PC-9 (cell line): Measurements from ENCODE around the gene ELAPOR1. TPM values are rescaled to one million over a fixed set of nuclear protein-coding genes. Genes with fewer than 3 reads are reported as not detected.
A peak's percentile ranks its signal among the peaks of the same experiment; 100 is the strongest.

Experiments
- BruUV-seq: library from RNA; stranded (reverse); fragments of 400-500 nt; replicated peaks from 2 replicates; lab custom pipeline; 2021; lab: Mats Ljungman, UMichigan
- CTCF ChIA-PET: fragments of 300-600 bp; sonication (Branson Sonifier 250); formaldehyde crosslinking; loops from one replicate; lab custom pipeline; 2022; ENCODE audit warnings: antibody characterized with exemption; lab: Charles Lee
- POLR2A ChIA-PET: fragments of 300-600 bp; sonication (Branson Sonifier 250); formaldehyde crosslinking; loops from one replicate; lab custom pipeline; 2022; ENCODE audit warnings: antibody characterized with exemption; ENCODE audit not compliant: unreplicated experiment; lab: Charles Lee
- DNase-seq, 2 experiments: peaks; one replicate each; pipeline versions ENCODE4 v3.0.0 to v3.0.0-alpha.2; 2015 to 2022; ENCODE audit warnings: mixed read lengths in 1 of 2
- H2AFZ ChIP-seq: fragments of 200-600 bp; sonication (generic); 2 replicates; pipeline ENCODE4 v1.8.1; 2017; ENCODE audit warnings: antibody characterized with exemption
- H3F3A ChIP-seq: fragments of 200-600 bp; sonication (generic); 2 replicates; pipeline ENCODE4 v1.8.1; 2017; ENCODE audit warnings: antibody characterized with exemption, mild to moderate bottlenecking, low read depth; ENCODE audit not compliant: insufficient read depth
- H3K27ac ChIP-seq: fragments of 200-600 bp; sonication (generic); 2 replicates; pipeline ENCODE4 v1.6.1; 2016; ENCODE audit warnings: mixed run types
- H3K27me3 ChIP-seq: fragments of 200-600 bp; sonication (generic); 2 replicates; pipeline ENCODE4 v1.6.1; 2016; ENCODE audit warnings: low read depth, mixed run types; ENCODE audit not compliant: insufficient read depth
- H3K36me3 ChIP-seq: fragments of 200-600 bp; sonication (generic); 2 replicates; pipeline ENCODE4 v1.6.1; 2016; ENCODE audit warnings: low read depth, mixed run types
- H3K4me1 ChIP-seq: fragments of 200-600 bp; sonication (generic); replicated peaks from 2 replicates; pipeline ENCODE4 v1.6.1; 2016; ENCODE audit warnings: mixed run types; ENCODE audit not compliant: insufficient read depth
- H3K4me2 ChIP-seq: fragments of 200-600 bp; sonication (generic); 2 replicates; pipeline ENCODE4 v1.6.1; 2017; ENCODE audit warnings: mixed run types
- H3K4me3 ChIP-seq: fragments of 200-600 bp; sonication (generic); 2 replicates; pipeline ENCODE4 v1.6.1; 2016; ENCODE audit warnings: mixed run types
- H3K79me2 ChIP-seq: fragments of 200-600 bp; sonication (generic); 2 replicates; pipeline ENCODE4 v1.6.1; 2017; ENCODE audit warnings: low read depth, mixed run types
- H3K9me2 ChIP-seq: fragments of 200-600 bp; sonication (generic); 2 replicates; pipeline ENCODE4 v1.8.1; 2017; ENCODE audit warnings: mild to moderate bottlenecking; ENCODE audit not compliant: insufficient read depth
- H3K9me3 ChIP-seq: fragments of 200-600 bp; sonication (generic); 2 replicates; pipeline ENCODE4 v1.8.1; 2016; ENCODE audit warnings: low read depth; ENCODE audit not compliant: insufficient read depth
- H4K20me1 ChIP-seq: fragments of 200-600 bp; sonication (generic); 2 replicates; pipeline ENCODE4 v1.8.1; 2017; ENCODE audit not compliant: insufficient read depth
- EZH2 ChIP-seq: fragments of 200-600 bp; sonication (generic); IDR thresholded peaks from 2 replicates; pipeline ENCODE4 v1.8.0; 2017; ENCODE audit warnings: antibody characterized with exemption, low read depth
- intact Hi-C: fragments of 100-400 bp; cut with micrococcal nuclease; formaldehyde crosslinking; loops from one replicate; pipeline ENCODE4 v1.10.0; 2022; ENCODE audit not compliant: unreplicated experiment
- total RNA-seq: library from RNA; stranded (reverse); gene quantifications from 2 replicates; pipeline ENCODE4 v1.2.3, GENCODE V29; 2021
- TF ChIP-seq, protein P1 (sequence below): fragments of 200-600 bp; sonication (generic); conservative IDR thresholded peaks from 2 replicates; pipeline ENCODE4 v1.6.1; 2017; ENCODE audit warnings: mixed run types, antibody characterized with exemption, mild to moderate bottlenecking, moderate library complexity

ELAPOR1 gene
- total RNA-seq, 1 experiment from 2014 or later, result 2.0 TPM

DNA sequence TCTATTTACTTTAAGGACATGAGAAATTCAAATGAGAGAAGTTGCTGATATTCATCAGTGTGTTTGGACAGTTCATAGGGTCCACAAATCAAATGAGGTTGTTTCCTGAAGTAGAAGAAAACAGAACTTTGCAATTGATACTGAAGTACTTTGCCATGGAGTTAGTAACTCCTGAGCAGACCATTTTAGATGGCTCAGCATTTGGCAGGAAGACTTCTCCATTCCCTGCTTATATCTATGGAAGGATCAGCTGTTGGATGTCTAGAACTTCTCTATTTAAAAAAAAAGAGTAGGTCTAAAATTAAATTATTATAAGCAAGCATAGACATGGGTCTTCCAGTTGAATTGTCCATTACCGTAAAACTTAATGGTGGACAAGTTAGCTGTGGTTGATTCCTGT lies 18.3 kb upstream of the ELAPOR1 start:
- H2AFZ ChIP-seq, result no peak overlapping the region
- peak in 1 of 2 experiments; percentile 4 for DNase-seq
- no peaks in the 10 kb centered on the region for H3K9me2 ChIP-seq
- no peak overlapping the region for H3K4me3 ChIP-seq
- H4K20me1 ChIP-seq, result no peaks in the 10 kb centered on the region; the same call in 1 of the 2 replicates
- TF ChIP-seq, protein P1, sequence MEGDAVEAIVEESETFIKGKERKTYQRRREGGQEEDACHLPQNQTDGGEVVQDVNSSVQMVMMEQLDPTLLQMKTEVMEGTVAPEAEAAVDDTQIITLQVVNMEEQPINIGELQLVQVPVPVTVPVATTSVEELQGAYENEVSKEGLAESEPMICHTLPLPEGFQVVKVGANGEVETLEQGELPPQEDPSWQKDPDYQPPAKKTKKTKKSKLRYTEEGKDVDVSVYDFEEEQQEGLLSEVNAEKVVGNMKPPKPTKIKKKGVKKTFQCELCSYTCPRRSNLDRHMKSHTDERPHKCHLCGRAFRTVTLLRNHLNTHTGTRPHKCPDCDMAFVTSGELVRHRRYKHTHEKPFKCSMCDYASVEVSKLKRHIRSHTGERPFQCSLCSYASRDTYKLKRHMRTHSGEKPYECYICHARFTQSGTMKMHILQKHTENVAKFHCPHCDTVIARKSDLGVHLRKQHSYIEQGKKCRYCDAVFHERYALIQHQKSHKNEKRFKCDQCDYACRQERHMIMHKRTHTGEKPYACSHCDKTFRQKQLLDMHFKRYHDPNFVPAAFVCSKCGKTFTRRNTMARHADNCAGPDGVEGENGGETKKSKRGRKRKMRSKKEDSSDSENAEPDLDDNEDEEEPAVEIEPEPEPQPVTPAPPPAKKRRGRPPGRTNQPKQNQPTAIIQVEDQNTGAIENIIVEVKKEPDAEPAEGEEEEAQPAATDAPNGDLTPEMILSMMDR, result no peak
- TF ChIP-seq EZH2, result no peak
- peak overlapping the region; percentile 57 for H3K27ac ChIP-seq
- H3K79me2 ChIP-seq, result peaks cover 42% of the 10 kb centered on the region
- H3F3A ChIP-seq, result peaks cover 24% of the 10 kb centered on the region
- intact Hi-C loops, result no loop called here
- POLR2A ChIA-PET, result no interaction called here
- CTCF ChIA-PET, result no interaction called here
- peak overlapping the region; percentile 54 for H3K4me2 ChIP-seq
- H3K4me1 ChIP-seq, result peaks cover 37% of the 10 kb centered on the region
- no peaks in the 10 kb centered on the region for H3K27me3 ChIP-seq
- no peaks in the 10 kb centered on the region for H3K9me3 ChIP-seq
- peaks cover 7% of the 10 kb centered on the region; the same call in 1 of the 2 replicates for H3K36me3 ChIP-seq
- BruUV-seq, result no TSS peak

DNA sequence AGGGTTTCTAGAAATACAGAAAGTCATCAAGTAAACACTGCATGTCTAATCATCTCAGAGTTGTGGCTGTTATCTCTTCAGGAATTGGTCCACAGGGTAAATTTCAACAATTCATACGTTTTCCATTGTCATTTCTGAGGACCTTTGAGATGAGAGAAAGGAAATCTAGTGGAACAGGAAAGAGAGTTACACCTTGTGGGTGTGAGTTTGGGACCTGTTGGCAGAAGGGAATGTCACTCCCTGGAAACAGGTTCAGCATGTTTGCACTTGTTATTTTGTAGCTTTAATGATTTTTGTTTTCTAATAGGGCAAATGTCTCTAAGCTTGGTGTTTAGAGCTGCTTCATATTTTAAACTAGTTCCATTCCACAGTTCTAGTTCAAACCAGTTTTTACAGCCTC lies 17.8 kb upstream of the ELAPOR1 start:
- no peaks in the 10 kb centered on the region for H3K9me3 ChIP-seq
- H3K27ac ChIP-seq, result peak overlapping the region; percentile 57
- ChIA-PET POLR2A (no interaction called here), CTCF (no interaction called here)
- no peaks in the 10 kb centered on the region for H3K27me3 ChIP-seq
- peak overlapping the region; percentile 26; the same call in 1 of the 2 replicates for H3K4me3 ChIP-seq
- H3F3A ChIP-seq, result peaks cover 29% of the 10 kb centered on the region
- peaks cover 7% of the 10 kb centered on the region; the same call in 1 of the 2 replicates for H3K36me3 ChIP-seq
- TF ChIP-seq, protein P1, result no peak
- TF ChIP-seq EZH2, result no peak
- H3K9me2 ChIP-seq, result no peaks in the 10 kb centered on the region
- peaks cover 44% of the 10 kb centered on the region for H3K79me2 ChIP-seq
- DNase-seq, result peak in 1 of 2 experiments; percentile 84
- peak overlapping the region; percentile 54 for H3K4me2 ChIP-seq
- H4K20me1 ChIP-seq, result peaks cover 5% of the 10 kb centered on the region; the same call in 1 of the 2 replicates
- H2AFZ ChIP-seq, result no peak overlapping the region
- BruUV-seq, result no TSS peak
- H3K4me1 ChIP-seq, result peaks cover 37% of the 10 kb centered on the region
- intact Hi-C loops, result no loop called here

DNA sequence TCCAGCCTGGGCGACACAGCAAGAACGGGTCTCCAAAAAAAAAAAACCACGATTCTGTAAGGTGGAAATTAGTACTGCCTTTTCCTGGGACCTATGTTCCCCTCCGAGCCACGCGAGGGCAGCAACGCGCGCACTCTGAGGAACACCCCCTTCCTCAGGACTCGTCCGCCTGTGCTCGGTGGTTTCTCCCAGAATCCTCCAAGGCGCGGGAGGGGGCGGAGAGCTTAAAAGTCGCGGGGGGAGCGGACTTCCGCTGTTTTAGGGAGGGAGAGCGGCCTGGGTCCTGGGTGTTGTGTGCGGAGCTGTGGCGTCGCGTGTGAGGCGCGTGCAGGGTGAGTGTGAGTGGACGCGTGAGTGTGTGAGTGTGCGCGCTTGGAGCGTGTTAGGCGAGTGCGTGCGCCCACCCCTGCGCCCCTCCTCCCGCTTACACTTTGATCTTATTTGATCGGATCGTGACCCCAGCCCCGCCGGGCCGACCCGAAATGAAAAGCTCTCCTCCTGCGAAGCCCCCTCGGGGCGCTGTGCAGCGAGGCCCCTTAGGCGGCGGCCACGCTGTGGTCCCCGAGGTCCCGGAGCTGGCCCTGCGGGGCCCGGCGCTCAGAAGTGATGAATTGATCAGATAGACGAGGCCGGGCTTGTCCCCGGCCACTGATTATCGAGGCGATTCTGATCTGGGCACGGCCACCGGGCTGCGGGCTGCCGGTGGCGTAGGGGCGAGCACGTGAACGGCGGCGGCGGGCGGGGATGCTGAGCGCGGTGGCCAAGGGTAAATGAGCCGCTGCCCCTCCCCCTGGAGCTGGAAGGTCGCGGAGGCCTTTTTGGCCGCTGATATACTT lies 13.8 kb upstream of the ELAPOR1 start:
- H3K9me2 ChIP-seq, result no peaks in the 10 kb centered on the region
- peaks cover 23% of the 10 kb centered on the region for H3K79me2 ChIP-seq

More for the DNA sequence above, 13.8 kb upstream of the ELAPOR1 start:
- ChIA-PET POLR2A (interaction anchor here (0.5 to 0.8 kb wide), 9 partner anchors 10 to 96 kb away, joined by 3 to 20 read pairs (median 5); partner anchors contain the start of genes TMEM167B and WDR47), CTCF (interaction anchor here (0.6 to 1.7 kb wide), 14 partner anchors 10 to 913 kb away, joined by 3 to 11 read pairs (median 4); partner anchors contain the start of genes TAF13, TMEM167B and WDR47)
- DNase-seq, result peak; percentile 95 to 97
- peaks cover 59% of the 10 kb centered on the region for H3F3A ChIP-seq
- H4K20me1 ChIP-seq, result peaks cover 26% of the 10 kb centered on the region
- BruUV-seq, result TSS peak; percentile 64
- H3K9me3 ChIP-seq, result no peaks in the 10 kb centered on the region
- peaks cover 20% of the 10 kb centered on the region for H3K36me3 ChIP-seq
- H3K4me2 ChIP-seq, result peak overlapping the region; percentile 91
- TF ChIP-seq EZH2, result no peak
- TF ChIP-seq, protein P1, result peak; percentile 93
- H3K27ac ChIP-seq, result peak overlapping the region; percentile 84
- intact Hi-C loops, result loop anchor here (1.0 kb wide), 3 partner anchors 9 to 299 kb away; partner anchors contain the start of gene CLCC1
- peak overlapping the region; percentile 99 for H3K4me3 ChIP-seq
- H3K27me3 ChIP-seq, result no peaks in the 10 kb centered on the region
- H3K4me1 ChIP-seq, result peaks cover 35% of the 10 kb centered on the region
- peak overlapping the region; percentile 86 for H2AFZ ChIP-seq
